Colonic mucosa (tissue), 4 donors: Measurements from ENCODE around the gene KDM7A. TPM values are rescaled to one million over a fixed set of nuclear protein-coding genes. Genes with fewer than 3 reads are reported as not detected.

Source experiments
- DNase-seq: peaks from one replicate; pipeline ENCODE4 v3.0.0-alpha.2; 2020
- H3K27ac ChIP-seq: fragments of 200-600 bp; one replicate; pipeline ENCODE4 v1.8.0; 2021
- H3K27me3 ChIP-seq: fragments of 200-600 bp; one replicate; pipeline ENCODE4 v1.8.0; 2021
- H3K36me3 ChIP-seq: fragments of 200-600 bp; one replicate; pipeline ENCODE4 v1.8.0; 2021
- H3K4me1 ChIP-seq: fragments of 200-600 bp; one replicate; pipeline ENCODE4 v1.8.0; 2021; ENCODE audit warnings: mild to moderate bottlenecking
- H3K4me3 ChIP-seq: fragments of 200-600 bp; one replicate; pipeline ENCODE4 v1.8.0; 2021
- H3K9ac ChIP-seq, 2 donors: one replicate each; pipeline ENCODE4 v1.7.0; 2013; ENCODE audit warnings: control low read depth in 2 of 2, low read depth in 2 of 2, low read length in 2 of 2
- H3K9me3 ChIP-seq: fragments of 200-600 bp; one replicate; pipeline ENCODE4 v1.8.0; 2021
- CTCF ChIP-seq: fragments of 200-600 bp; IDR thresholded peaks from one replicate; pipeline ENCODE4 v1.8.0; 2022; ENCODE audit warnings: antibody characterized with exemption, mild to moderate bottlenecking
- intact Hi-C: fragments of 100-400 bp; cut with DNase I; formaldehyde crosslinking; loops from one replicate; pipeline ENCODE4 v1.14.1; 2022
- total RNA-seq, 2 donors: library from RNA; stranded (reverse); fragmentation: NEBNext Ultra II Directional in 1 of 2; extraction: Animal tissue kit (Norgen Biotek cat#: 25700) in 1 of 2; gene quantifications; one replicate each; pipeline ENCODE4 v1.2.1, GENCODE V29; 2021
- donor health status: healthy.
- donor health status: DM: no; HTN: no; CAD: no.
- donor health status: DM: no; HTN: no; CAD: no.

The KDM7A gene
- total RNA-seq, 2 donors from 2014 or later, result 14.7 to 37.5 TPM

- Histone ChIP-seq H3K27ac (peak overlapping the region; percentile 70), H3K9me3 (no peaks in the 10 kb centered on the region), H3K4me3 (no peak overlapping the region), H3K36me3 (peaks cover 4% of the 10 kb centered on the region), H3K4me1 (peaks cover 11% of the 10 kb centered on the region), H3K9ac (no peak overlapping the region), H3K27me3 (no peaks in the 10 kb centered on the region)
- intact Hi-C loops, result loop anchor here (10.0 kb wide), 1 partner anchor 256 kb away; no protein-coding TSS in a partner anchor
- no peak for DNase-seq
- TF ChIP-seq CTCF, result no peak
These were observed 118.3 kb downstream of the KDM7A start for GRCh38 chr7:140058517-140058916.

GRCh38 chr7:140057143-140057535, 119.6 kb downstream of the KDM7A start:
- intact Hi-C loops, result loop anchor here (10.0 kb wide), 1 partner anchor 258 kb away; no protein-coding TSS in a partner anchor
- TF ChIP-seq CTCF, result no peak
- H3K4me1 ChIP-seq, result peaks cover 11% of the 10 kb centered on the region

GRCh38 chr7:140056431-140057142, 120.2 kb downstream of the KDM7A start:
- Histone ChIP-seq H3K4me1 (peaks cover 11% of the 10 kb centered on the region), H3K9ac (no peak overlapping the region), H3K27ac (no peak overlapping the region), H3K36me3 (peaks cover 4% of the 10 kb centered on the region), H3K9me3 (no peaks in the 10 kb centered on the region), H3K4me3 (no peak overlapping the region), H3K27me3 (no peaks in the 10 kb centered on the region)
- TF ChIP-seq CTCF, result no peak
- DNase-seq, result no peak
- intact Hi-C loops, result loop anchor here (10.0 kb wide), 1 partner anchor 258 kb away; no protein-coding TSS in a partner anchor

More at GRCh38 chr7:140057143-140057535, 119.6 kb downstream of the KDM7A start:
- no peak overlapping the region for H3K4me3 ChIP-seq
- no peak for DNase-seq
- no peak overlapping the region for H3K9ac ChIP-seq
- H3K9me3 ChIP-seq, result no peaks in the 10 kb centered on the region
- H3K27ac ChIP-seq, result no peak overlapping the region
- H3K27me3 ChIP-seq, result no peaks in the 10 kb centered on the region
- H3K36me3 ChIP-seq, result peaks cover 4% of the 10 kb centered on the region

- DNase-seq, result no peak
- no peak for TF ChIP-seq CTCF
- H3K27ac ChIP-seq, result no peak overlapping the region
- H3K9me3 ChIP-seq, result no peaks in the 10 kb centered on the region
- peaks cover 8% of the 10 kb centered on the region for H3K4me1 ChIP-seq
- no peak overlapping the region for H3K9ac ChIP-seq
- intact Hi-C loops, result loop anchor here (10.0 kb wide), 1 partner anchor 259 kb away; no protein-coding TSS in a partner anchor
- no peak overlapping the region for H3K4me3 ChIP-seq
- H3K27me3 ChIP-seq, result no peaks in the 10 kb centered on the region
- H3K36me3 ChIP-seq, result peaks cover 4% of the 10 kb centered on the region
These were observed 121.0 kb downstream of the KDM7A start for GRCh38 chr7:140055833-140056232.

- H3K27ac ChIP-seq, result no peak overlapping the region
- H3K9ac ChIP-seq, result no peak overlapping the region
- H3K27me3 ChIP-seq, result no peaks in the 10 kb centered on the region
- no peak overlapping the region for H3K4me3 ChIP-seq
- no peaks in the 10 kb centered on the region for H3K9me3 ChIP-seq
- intact Hi-C loops, result loop anchor here (10.0 kb wide), 1 partner anchor 260 kb away; no protein-coding TSS in a partner anchor
- peaks cover 1% of the 10 kb centered on the region for H3K4me1 ChIP-seq
- no peak for TF ChIP-seq CTCF
- no peak for DNase-seq
- peaks cover 4% of the 10 kb centered on the region for H3K36me3 ChIP-seq
These were observed 122.0 kb downstream of the KDM7A start for GRCh38 chr7:140054751-140055150.
